ENCODE results near the gene SCCPDH. TPM values are rescaled to one million over a fixed set of nuclear protein-coding genes. Genes with fewer than 3 reads are reported as not detected.

Gene SCCPDH
- total RNA-seq, 4 donors from 2014 or later = 13.3 to 23.3 (median 17.0) TPM

GRCh38 chr1:246748006-246748405 lies 23.8 kb downstream of the SCCPDH start:
- H3K4me3 ChIP-seq (ENCODE audit: low read depth, poor library complexity, severe bottlenecking) = no peak overlapping the region
- 69 to 81% methylated on average over 9 of the region's 9 CpGs for WGBS, 2 donors
- DNase-seq (ENCODE audit: low spot score in 2 of 2) = no peak
- intact Hi-C loops (cut with DNase I; ENCODE audit: low total_unique reads) = no loop called here
- no peak for TF ChIP-seq POLR2A (IDR thresholded peaks at IDR 0.05)
- no peak for TF ChIP-seq CTCF (IDR thresholded peaks at IDR 0.05)

GRCh38 chr1:246748867-246749266 lies 24.7 kb downstream of the SCCPDH start:
- no peak for DNase-seq (ENCODE audit: low spot score in 2 of 2)

GRCh38 chr1:246750752-246751151 lies 26.5 kb downstream of the SCCPDH start:
- DNase-seq (ENCODE audit: low spot score in 2 of 2) = no peak
- H3K4me3 ChIP-seq (ENCODE audit: low read depth, poor library complexity, severe bottlenecking) = no peak overlapping the region
- intact Hi-C loops (cut with DNase I; ENCODE audit: low total_unique reads) = loop anchor here (5.0 to 10.0 kb wide), 2 partner anchors 63 to 246 kb away; partner anchors contain the start of gene SMYD3
- 63 to 79% methylated on average over 7 of the region's 7 CpGs for WGBS, 2 donors
- TF ChIP-seq POLR2A (IDR thresholded peaks at IDR 0.05) (no peak), CTCF (IDR thresholded peaks at IDR 0.05) (no peak)

More at GRCh38 chr1:246748867-246749266, 24.7 kb downstream of the SCCPDH start:
- intact Hi-C loops (cut with DNase I; ENCODE audit: low total_unique reads) = no loop called here
- 70 to 85% methylated on average over 12 of the region's 12 CpGs for WGBS, 2 donors
- TF ChIP-seq POLR2A (IDR thresholded peaks at IDR 0.05) (no peak), CTCF (IDR thresholded peaks at IDR 0.05) (no peak)
- H3K4me3 ChIP-seq (ENCODE audit: low read depth, poor library complexity, severe bottlenecking) = no peak overlapping the region

- intact Hi-C loops (cut with DNase I; ENCODE audit: low total_unique reads) = loop anchor here (5.0 to 10.0 kb wide), 2 partner anchors 67 to 249 kb away; partner anchors contain the start of gene SMYD3
These were observed 29.7 kb downstream of the SCCPDH start for GRCh38 chr1:246753670-246754535.

GRCh38 chr1:246755419-246755818 lies 31.2 kb downstream of the SCCPDH start:
- WGBS, 2 donors = 89 to 91% methylated on average over 8 of the region's 8 CpGs
- H3K4me3 ChIP-seq (ENCODE audit: low read depth, poor library complexity, severe bottlenecking) = no peak overlapping the region
- TF ChIP-seq POLR2A (IDR thresholded peaks at IDR 0.05) (no peak), CTCF (IDR thresholded peaks at IDR 0.05) (no peak)
- DNase-seq (ENCODE audit: low spot score in 2 of 2) = no peak
- intact Hi-C loops (cut with DNase I; ENCODE audit: low total_unique reads) = loop anchor here (10.0 kb wide), 1 partner anchor 251 kb away; the partner anchor contains the start of gene SMYD3

More at GRCh38 chr1:246753670-246754535, 29.7 kb downstream of the SCCPDH start:
- WGBS, 2 donors = 52 to 56% methylated on average over 22 of the region's 22 CpGs
- H3K4me3 ChIP-seq (ENCODE audit: low read depth, poor library complexity, severe bottlenecking) = no peak overlapping the region
- TF ChIP-seq CTCF (IDR thresholded peaks at IDR 0.05) = no peak
- TF ChIP-seq POLR2A (IDR thresholded peaks at IDR 0.05) = no peak
- peak; percentile 29 to 87 for DNase-seq (ENCODE audit: low spot score in 2 of 2)

Data from lower leg skin (tissue), 4 donors.